Measurements from ENCODE around the gene SIK2. TPM values are rescaled to one million over a fixed set of nuclear protein-coding genes. Genes with fewer than 3 reads are reported as not detected.
A peak's percentile ranks its signal among the peaks of the same experiment; 100 is the strongest.

The SIK2 gene
- total RNA-seq, 1 experiment from 2014 or later, result 17.1 TPM

- no peak for DNase-seq (ENCODE audit: low read depth)
These were observed 127.6 kb downstream of the SIK2 start for GRCh38 chr11:111729831-111730311.

GRCh38 chr11:111730871-111731591 is 128.8 kb downstream of the SIK2 start:
- peak; percentile 74 for DNase-seq (ENCODE audit: low read depth)

GRCh38 chr11:111731821-111732220 is 129.6 kb downstream of the SIK2 start:
- no peak for DNase-seq (ENCODE audit: low read depth)

- peak; percentile 87 for DNase-seq (ENCODE audit: low read depth)
These were observed 130.8 kb downstream of the SIK2 start for GRCh38 chr11:111733016-111733415.

- peak; percentile 9 for DNase-seq (ENCODE audit: low read depth)
These were observed 131.4 kb downstream of the SIK2 start for GRCh38 chr11:111733611-111734088.

- DNase-seq (ENCODE audit: low read depth), result peak; percentile 18
These were observed 132.1 kb downstream of the SIK2 start for GRCh38 chr11:111734101-111734953.

GRCh38 chr11:111734954-111735261 is 132.7 kb downstream of the SIK2 start:
- no peak for DNase-seq (ENCODE audit: low read depth)

GRCh38 chr11:111735262-111736116 is 133.2 kb downstream of the SIK2 start:
- DNase-seq (ENCODE audit: low read depth), result peak; percentile 100

- peak; percentile 86 for DNase-seq (ENCODE audit: low read depth)
These were observed 133.9 kb downstream of the SIK2 start for GRCh38 chr11:111736181-111736590.

GRCh38 chr11:111736621-111737443 is 134.6 kb downstream of the SIK2 start:
- DNase-seq (ENCODE audit: low read depth), result peak; percentile 67

GRCh38 chr11:111737444-111738210 is 135.4 kb downstream of the SIK2 start:
- peak; percentile 17 for DNase-seq (ENCODE audit: low read depth)

GRCh38 chr11:111739299-111739698 is 137.1 kb downstream of the SIK2 start:
- DNase-seq (ENCODE audit: low read depth), result no peak

GRCh38 chr11:111741751-111742150 is 139.5 kb downstream of the SIK2 start:
- no peak for DNase-seq (ENCODE audit: low read depth)

- no peak for DNase-seq (ENCODE audit: low read depth)
These were observed 141.5 kb downstream of the SIK2 start for GRCh38 chr11:111743700-111744099.

GRCh38 chr11:111745719-111746504 is 143.7 kb downstream of the SIK2 start:
- DNase-seq (ENCODE audit: low read depth), result peak; percentile 28

- no peak for DNase-seq (ENCODE audit: low read depth)
These were observed 146.0 kb downstream of the SIK2 start for GRCh38 chr11:111748035-111748804.

GRCh38 chr11:111749646-111750045 is 147.4 kb downstream of the SIK2 start:
- DNase-seq (ENCODE audit: low read depth), result no peak

GRCh38 chr11:111756097-111756496 is 153.8 kb downstream of the SIK2 start:
- DNase-seq (ENCODE audit: low read depth), result no peak

- DNase-seq (ENCODE audit: low read depth), result no peak
These were observed 157.1 kb downstream of the SIK2 start for GRCh38 chr11:111759376-111759775.

All from RPMI7951 (cell line).